Immature natural killer cell (primary cell): Measurements from ENCODE around the gene CD82. TPM values are rescaled to one million over a fixed set of nuclear protein-coding genes. Genes with fewer than 3 reads are reported as not detected.

Experiments used
- DNase-seq, 3 donors: peaks; one replicate each; pipeline ENCODE4 v3.0.0; 2022; ENCODE audit warnings: mixed read lengths in 1 of 3
- H3K27ac Mint-ChIP-seq, 6 donors: one replicate each; pipeline ENCODE4 v1.8.0; 2020; ENCODE audit warnings: mixed read lengths in 6 of 6, mild to moderate bottlenecking in 5 of 6, inconsistent platforms in 4 of 6, moderate library complexity in 3 of 6
- H3K27me3 Mint-ChIP-seq, 3 donors: one replicate each; pipeline ENCODE4 v1.8.0; 2020 to 2021; ENCODE audit warnings: low read depth in 3 of 3, mild to moderate bottlenecking in 3 of 3, mixed read lengths in 3 of 3, moderate library complexity in 3 of 3, inconsistent platforms in 1 of 3
- H3K36me3 Mint-ChIP-seq, 3 donors: one replicate each; pipeline ENCODE4 v1.8.0; 2020; ENCODE audit warnings: mixed read lengths in 3 of 3, inconsistent platforms in 2 of 3, mild to moderate bottlenecking in 2 of 3
- H3K4me1 Mint-ChIP-seq, 2 donors: one replicate each; pipeline ENCODE4 v1.8.0; 2020; ENCODE audit warnings: inconsistent platforms in 2 of 2, mild to moderate bottlenecking in 2 of 2, mixed read lengths in 2 of 2, moderate library complexity in 1 of 2
- H3K4me3 Mint-ChIP-seq, 5 donors: one replicate each; pipeline ENCODE4 v1.8.0; 2020; ENCODE audit warnings: mild to moderate bottlenecking in 5 of 5, mixed read lengths in 5 of 5, inconsistent platforms in 3 of 5, moderate library complexity in 3 of 5
- H3K9me3 Mint-ChIP-seq, 6 donors: one replicate each; pipeline ENCODE4 v1.8.0; 2020; ENCODE audit warnings: mild to moderate bottlenecking in 6 of 6, mixed read lengths in 6 of 6, inconsistent platforms in 4 of 6, moderate library complexity in 3 of 6
- polyA plus RNA-seq, 3 donors: library from polyadenylated mRNA; unstranded; fragments of 300-500 nt; fragmentation: Illumina TruSeq; gene quantifications; one replicate each; pipeline ENCODE4 v1.2.3, GENCODE V29; 2021

The CD82 gene
- polyA plus RNA-seq, 3 donors from 2014 or later = 9.7 to 15.7 (median 10.7) TPM

- peaks cover 0 to 12% (median 3%) of the 10 kb centered on the region in 3 donors for H3K27me3 Mint-ChIP-seq
- H3K4me3 Mint-ChIP-seq = no peak overlapping the region
- H3K4me1 Mint-ChIP-seq = peaks cover 11 to 17% of the 10 kb centered on the region in 2 donors
Measured at GRCh38 chr11:44561275-44561805, 4.1 kb upstream of the CD82 start.

GRCh38 chr11:44561964-44562734 is 3.3 kb upstream of the CD82 start:
- Mint-ChIP-seq H3K36me3 (no peaks in the 10 kb centered on the region), H3K27me3 (peaks cover under 1 to 12% (median 3%) of the 10 kb centered on the region in 3 donors), H3K27ac (peak overlapping the region in 1 of 6 donors; percentile 18), H3K9me3 (no peaks in the 10 kb centered on the region), H3K4me3 (no peak overlapping the region), H3K4me1 (peaks cover 16 to 25% of the 10 kb centered on the region in 2 donors)
- no peak for DNase-seq

More at GRCh38 chr11:44561275-44561805, 4.1 kb upstream of the CD82 start:
- no peaks in the 10 kb centered on the region for H3K36me3 Mint-ChIP-seq
- no peak for DNase-seq
- no peak overlapping the region for H3K27ac Mint-ChIP-seq
- H3K9me3 Mint-ChIP-seq = no peaks in the 10 kb centered on the region

- no peaks in the 10 kb centered on the region for H3K9me3 Mint-ChIP-seq
- H3K4me3 Mint-ChIP-seq = peak overlapping the region in 1 of 5 donors; percentile 81
- peaks cover 24 to 33% of the 10 kb centered on the region in 2 donors for H3K4me1 Mint-ChIP-seq
Measured at GRCh38 chr11:44562845-44563460, 2.5 kb upstream of the CD82 start.

GRCh38 chr11:44563711-44564110 is 1.8 kb upstream of the CD82 start:
- peaks cover 29 to 38% of the 10 kb centered on the region in 2 donors for H3K4me1 Mint-ChIP-seq
- peak overlapping the region in 3 of 5 donors; percentile 3 to 87 (median 81) for H3K4me3 Mint-ChIP-seq

More at GRCh38 chr11:44562845-44563460, 2.5 kb upstream of the CD82 start:
- no peaks in the 10 kb centered on the region for H3K36me3 Mint-ChIP-seq
- H3K27me3 Mint-ChIP-seq = peaks cover 2 to 12% (median 3%) of the 10 kb centered on the region in 3 donors
- peak overlapping the region in 3 of 6 donors; percentile 8 to 18 (median 12) for H3K27ac Mint-ChIP-seq
- no peak for DNase-seq

GRCh38 chr11:44564166-44564565 is 1.3 kb upstream of the CD82 start:
- DNase-seq = no peak

More at GRCh38 chr11:44563711-44564110, 1.8 kb upstream of the CD82 start:
- Mint-ChIP-seq H3K36me3 (no peaks in the 10 kb centered on the region), H3K27me3 (peaks cover 2 to 12% (median 3%) of the 10 kb centered on the region in 3 donors), H3K27ac (peak overlapping the region in 4 of 6 donors; percentile 15 to 78 (median 29)), H3K9me3 (no peaks in the 10 kb centered on the region)
- no peak for DNase-seq

GRCh38 chr11:44564670-44565210 is 723 bp upstream of the CD82 start:
- H3K4me3 Mint-ChIP-seq = peak overlapping the region; percentile 80 to 87 (median 81)
- peaks cover 2 to 12% (median 3%) of the 10 kb centered on the region in 3 donors for H3K27me3 Mint-ChIP-seq
- H3K9me3 Mint-ChIP-seq = no peaks in the 10 kb centered on the region
- no peak for DNase-seq
- peak overlapping the region; percentile 53 to 82 (median 72) for H3K27ac Mint-ChIP-seq
- no peaks in the 10 kb centered on the region for H3K36me3 Mint-ChIP-seq
- peaks cover 37 to 41% of the 10 kb centered on the region in 2 donors for H3K4me1 Mint-ChIP-seq

More at GRCh38 chr11:44564166-44564565, 1.3 kb upstream of the CD82 start:
- Mint-ChIP-seq H3K9me3 (no peaks in the 10 kb centered on the region), H3K27ac (peak overlapping the region in 4 of 6 donors; percentile 23 to 82 (median 70)), H3K27me3 (peaks cover 2 to 12% (median 3%) of the 10 kb centered on the region in 3 donors), H3K4me1 (peaks cover 34 to 41% of the 10 kb centered on the region in 2 donors), H3K4me3 (peak overlapping the region; percentile 80 to 87 (median 81)), H3K36me3 (no peaks in the 10 kb centered on the region)

GRCh38 chr11:44565953-44566949 is 788 bp downstream of the CD82 start:
- H3K27ac Mint-ChIP-seq = peak overlapping the region in 4 of 6 donors; percentile 14 to 53 (median 42)
- no peaks in the 10 kb centered on the region for H3K9me3 Mint-ChIP-seq
- H3K4me3 Mint-ChIP-seq = peak overlapping the region; percentile 80 to 87 (median 81)
- no peaks in the 10 kb centered on the region for H3K36me3 Mint-ChIP-seq
- peaks cover 2 to 12% (median 3%) of the 10 kb centered on the region in 3 donors for H3K27me3 Mint-ChIP-seq
- DNase-seq = no peak
- H3K4me1 Mint-ChIP-seq = peaks cover 37 to 47% of the 10 kb centered on the region in 2 donors

GRCh38 chr11:44566952-44567875 is 1.8 kb downstream of the CD82 start:
- Mint-ChIP-seq H3K27ac (peak overlapping the region in 3 of 6 donors; percentile 47 to 70 (median 58)), H3K27me3 (peaks cover 2 to 12% (median 3%) of the 10 kb centered on the region in 3 donors), H3K36me3 (no peaks in the 10 kb centered on the region), H3K9me3 (no peaks in the 10 kb centered on the region), H3K4me1 (peaks cover 37 to 47% of the 10 kb centered on the region in 2 donors), H3K4me3 (peak overlapping the region; percentile 47 to 87 (median 81))
- DNase-seq = no peak

GRCh38 chr11:44567876-44568256 is 2.4 kb downstream of the CD82 start:
- H3K4me3 Mint-ChIP-seq = peak overlapping the region in 3 of 5 donors; percentile 0 to 47 (median 30)
- peak overlapping the region in 5 of 6 donors; percentile 47 to 79 (median 70) for H3K27ac Mint-ChIP-seq
- peaks cover 3 to 13% (median 3%) of the 10 kb centered on the region in 3 donors for H3K27me3 Mint-ChIP-seq
- H3K4me1 Mint-ChIP-seq = peaks cover 37 to 53% of the 10 kb centered on the region in 2 donors
- no peak for DNase-seq
- H3K9me3 Mint-ChIP-seq = no peaks in the 10 kb centered on the region
- H3K36me3 Mint-ChIP-seq = no peaks in the 10 kb centered on the region

GRCh38 chr11:44568331-44568657 is 2.8 kb downstream of the CD82 start:
- Mint-ChIP-seq H3K9me3 (no peaks in the 10 kb centered on the region), H3K27ac (peak overlapping the region in 2 of 6 donors; percentile 79 to 81), H3K4me1 (peaks cover 37 to 57% of the 10 kb centered on the region in 2 donors), H3K27me3 (peaks cover 3 to 11% (median 3%) of the 10 kb centered on the region in 3 donors), H3K36me3 (no peaks in the 10 kb centered on the region), H3K4me3 (no peak overlapping the region)
- DNase-seq = no peak

- Mint-ChIP-seq H3K36me3 (no peaks in the 10 kb centered on the region), H3K27ac (peak overlapping the region; percentile 26 to 93 (median 66))
Measured at GRCh38 chr11:44568658-44569473, 3.4 kb downstream of the CD82 start.

More at GRCh38 chr11:44568658-44569473, 3.4 kb downstream of the CD82 start:
- peaks cover 42 to 63% of the 10 kb centered on the region in 2 donors for H3K4me1 Mint-ChIP-seq
- H3K27me3 Mint-ChIP-seq = peaks cover 3 to 11% (median 3%) of the 10 kb centered on the region in 3 donors
- H3K4me3 Mint-ChIP-seq = peak overlapping the region; percentile 16 to 47 (median 36)
- H3K9me3 Mint-ChIP-seq = no peaks in the 10 kb centered on the region
- peak; percentile 69 to 78 (median 71) for DNase-seq
